Ovary (tissue), 9 donors: ENCODE data around the gene MAP2K7. TPM values are rescaled to one million over a fixed set of nuclear protein-coding genes. Genes with fewer than 3 reads are reported as not detected.

Experiments used
- DNase-seq, 5 donors: peaks; one replicate each; pipeline ENCODE4 v3.0.0-alpha.2; 2019 to 2020
- H3K27ac ChIP-seq, 2 donors: fragments of 200-600 bp; one replicate each; pipeline versions ENCODE4 v1.5.1 to v1.8.0; 2019 to 2022
- H3K27me3 ChIP-seq: fragments of 200-600 bp; one replicate; pipeline ENCODE4 v1.8.0; 2022
- H3K36me3 ChIP-seq: fragments of 200-600 bp; sonication (generic); one replicate; pipeline ENCODE4 v1.5.1; 2019
- H3K4me1 ChIP-seq: one replicate; pipeline ENCODE4 v1.8.1; 2013; ENCODE audit warnings: mild to moderate bottlenecking, moderate library complexity; ENCODE audit not compliant: insufficient read depth
- H3K4me3 ChIP-seq: fragments of 200-600 bp; sonication (generic); one replicate; pipeline ENCODE4 v1.5.1; 2017
- H3K9me3 ChIP-seq, 2 donors: fragments of 200-600 bp in 1 of 2; sonication (generic) in 1 of 2; one replicate each; pipeline versions ENCODE4 v1.5.1 to v1.8.1; 2013 to 2019; ENCODE audit warnings: mild to moderate bottlenecking in 1 of 2, moderate library complexity in 1 of 2
- CTCF ChIP-seq, 3 donors: fragments of 450-650 bp in 2 of 3; fragments of 200-600 bp in 1 of 3; IDR thresholded peaks; one replicate each; pipeline versions ENCODE4 v1.5.1 to v1.8.0; 2016 to 2022; ENCODE audit warnings: antibody characterized with exemption in 3 of 3, mild to moderate bottlenecking in 1 of 3
- EP300 ChIP-seq: sonication (generic); formaldehyde crosslinking; IDR thresholded peaks from one replicate; pipeline ENCODE4 v1.6.1; 2017; ENCODE audit warnings: antibody characterized with exemption
- POLR2A ChIP-seq: fragments of 450-650 bp; IDR thresholded peaks from one replicate; pipeline ENCODE4 v1.6.1; 2017; ENCODE audit warnings: antibody characterized with exemption, mild to moderate bottlenecking, moderate library complexity
- WGBS, 3 donors: extraction: QIAGEN DNeasy Blood & Tissue Kit in 1 of 3; methylation state at CpG; one replicate each; pipeline versions ENCODE4 v1.1.5 to v1.1.7; 2013 to 2017; 5-methylcytosine and 5-hydroxymethylcytosine counted together
- intact Hi-C, 4 donors: fragments of 100-400 bp; cut with DNase I; formaldehyde crosslinking; loops; one replicate each; pipeline versions ENCODE4 v1.11.0 to v1.15.1; 2022 to 2023
- polyA plus RNA-seq, 2 donors: library from polyadenylated mRNA; stranded (reverse); fragments of 200-250 nt in 1 of 2; fragments of 350-450 nt in 1 of 2; fragmentation: Illumina TruSeq in 1 of 2; extraction: RNeasy Lipid Tissue Mini Kit (QIAGEN cat#74804) in 1 of 2; gene quantifications; one replicate each; pipeline ENCODE4 v1.2.3, GENCODE V29; 2013 to 2014
- total RNA-seq, 7 donors: library from RNA; depleted of rRNA in 2 of 7; stranded (reverse); fragments of >200 nt in 2 of 7; fragmentation: NEBNext Ultra II Directional in 3 of 7; extraction: Animal tissue kit (Norgen Biotek cat#: 25700) in 3 of 7; gene quantifications; one replicate each; pipeline versions ENCODE4 v1.1.0 to v1.2.4, GENCODE V29; 2016 to 2023
- donor health status: DM: no; HTN: no; CAD: no; lungs with moderate emphysema.
- donor health status: DM: no; HTN: no; CAD: no.
- donor health status: Bipolar disorder and iron deficiency.
- donor health status: DM: yes; HTN: yes; CAD: no.
- donor health status: DM: no; HTN: no; CAD: no.
- donor health status: DM: yes; HTN: yes; CAD: no.

The MAP2K7 gene
- total and polyA plus RNA-seq, 9 donors = 6.3 to 35.5 (median 26.3) TPM

DNA sequence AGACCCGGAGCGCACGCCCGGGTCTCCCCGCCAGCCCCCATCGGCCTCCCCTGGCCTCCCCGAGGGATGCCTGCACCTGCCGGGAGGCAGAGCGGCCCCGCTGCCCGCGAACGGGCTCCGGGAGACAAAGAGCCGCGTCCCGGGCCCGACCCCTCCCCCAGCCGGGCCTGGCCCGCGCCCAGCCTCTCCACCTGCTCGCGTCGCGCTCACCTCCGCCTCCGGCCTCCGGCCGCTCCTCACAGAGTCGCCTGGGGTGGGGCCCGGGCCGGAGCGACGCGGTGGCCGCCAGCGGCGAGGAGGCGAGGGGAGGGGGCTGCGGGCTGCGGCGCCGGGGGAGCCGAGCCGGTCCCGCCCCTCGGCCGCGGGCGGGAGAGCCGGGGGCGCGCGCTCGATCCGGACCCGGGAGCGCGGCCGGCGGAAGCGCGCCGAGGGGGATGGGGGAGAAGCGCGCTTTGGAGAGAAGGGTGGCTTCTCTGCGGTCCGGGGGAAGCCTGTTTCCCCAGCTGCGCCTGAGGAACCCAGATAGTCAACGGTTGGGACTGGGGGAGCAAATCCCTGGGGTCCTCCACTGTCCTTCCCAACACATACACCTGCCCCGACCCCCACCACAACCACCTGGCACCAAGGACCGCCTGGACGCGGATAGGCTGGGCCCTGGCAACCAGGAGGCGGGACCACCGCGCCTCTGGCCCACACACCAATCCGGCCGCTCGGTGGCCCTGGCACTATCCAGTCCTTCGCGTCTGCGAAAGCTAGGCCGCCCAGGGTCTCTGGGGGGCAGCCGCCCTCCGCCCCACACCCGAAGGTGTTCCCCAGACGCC is 29.4 kb upstream of the MAP2K7 start, which contains the start of gene PRR36:
TSS of gene PRR36 (minus strand) at position 315 of the 821 bp plus-strand sequence. CDS start 701 bp downstream, outside the sequence.
- no peak within 1 kb of the TSS for H3K4me3 ChIP-seq
- no peak for TF ChIP-seq POLR2A
- TF ChIP-seq EP300 = no peak
- DNase-seq = peak in 2 of 5 donors; percentile 37 to 56
- WGBS, 3 donors = 1 to 2% (median 1%) methylated on average over 46 to 88 of the region's 88 CpGs
- no peaks in the 10 kb centered on the region for H3K9me3 ChIP-seq
- intact Hi-C loops = no loop called here
- H3K27me3 ChIP-seq = no peaks in the 10 kb centered on the region
- H3K4me1 ChIP-seq = peaks cover 3% of the 10 kb centered on the region
- H3K36me3 ChIP-seq = no peaks in the 10 kb centered on the region
- H3K27ac ChIP-seq = no peak within 1 kb of the TSS

- H3K4me3 ChIP-seq = no peak overlapping the region
- peak in 2 of 5 donors; percentile 24 to 28 for DNase-seq
- WGBS, 3 donors = 36 to 43% (median 40%) methylated on average over 12 of the region's 12 CpGs
- intact Hi-C loops = no loop called here
- H3K4me1 ChIP-seq = peaks cover 3% of the 10 kb centered on the region
- no peak for TF ChIP-seq EP300
- no peak for TF ChIP-seq POLR2A
- no peak for TF ChIP-seq CTCF (IDR thresholded peaks at IDR 0.05)
- H3K36me3 ChIP-seq = no peaks in the 10 kb centered on the region
- H3K27ac ChIP-seq = no peak overlapping the region
- H3K27me3 ChIP-seq = no peaks in the 10 kb centered on the region
- H3K9me3 ChIP-seq = no peaks in the 10 kb centered on the region
Measured at GRCh38 chr19:7874897-7875273, 28.8 kb upstream of the MAP2K7 start.

DNA sequence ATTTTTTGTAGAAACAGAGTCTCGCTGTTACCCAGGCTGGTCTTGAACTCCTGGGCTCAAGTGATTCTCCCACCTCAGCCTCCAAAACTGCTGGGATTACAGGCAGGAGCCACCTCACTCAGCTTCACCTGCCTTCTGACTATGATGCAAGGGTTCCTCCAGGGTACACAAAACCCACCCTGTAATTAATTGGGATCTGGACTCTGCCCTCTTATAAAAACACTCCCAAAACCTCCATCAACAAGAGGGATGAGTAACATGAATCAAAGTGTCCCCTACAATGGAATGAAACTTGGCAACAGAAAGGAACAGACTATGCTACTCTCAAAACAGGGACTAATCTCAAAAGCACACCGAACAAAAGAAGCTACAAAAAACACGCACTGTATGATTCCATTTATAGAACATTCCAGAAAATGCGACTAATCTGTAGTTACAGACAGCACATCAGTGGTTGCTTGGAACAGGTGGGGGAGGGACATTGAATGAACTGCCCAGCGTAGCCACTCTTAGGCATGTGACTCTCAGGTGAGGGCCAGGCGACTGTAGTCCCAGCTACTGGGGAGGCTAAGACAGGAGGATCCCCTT is 26.3 kb upstream of the MAP2K7 start:
- intact Hi-C loops = no loop called here
- Histone ChIP-seq H3K36me3 (no peaks in the 10 kb centered on the region), H3K4me3 (no peak overlapping the region), H3K27ac (no peak overlapping the region), H3K9me3 (no peaks in the 10 kb centered on the region), H3K27me3 (no peaks in the 10 kb centered on the region), H3K4me1 (no peaks in the 10 kb centered on the region)
- DNase-seq = no peak
- TF ChIP-seq CTCF (IDR thresholded peaks at IDR 0.05) (no peak), EP300 (no peak), POLR2A (no peak)
- WGBS, 3 donors = 49 to 50% (median 49%) methylated on average over 6 of the region's 6 CpGs

GRCh38 chr19:7879111-7879807 is 24.4 kb upstream of the MAP2K7 start:
- H3K4me3 ChIP-seq = no peak overlapping the region
- H3K27ac ChIP-seq = no peak overlapping the region
- TF ChIP-seq EP300 (no peak), POLR2A (no peak), CTCF (IDR thresholded peaks at IDR 0.05) (no peak)
- 61 to 64% (median 62%) methylated on average over 18 of the region's 18 CpGs for WGBS, 3 donors
- H3K9me3 ChIP-seq = no peaks in the 10 kb centered on the region
- intact Hi-C loops = no loop called here
- H3K27me3 ChIP-seq = no peaks in the 10 kb centered on the region
- no peaks in the 10 kb centered on the region for H3K36me3 ChIP-seq
- no peaks in the 10 kb centered on the region for H3K4me1 ChIP-seq
- peak in 1 of 5 donors; percentile 17 for DNase-seq
